HG02642 (cell line): ENCODE measurements around the gene MTF2.

Source experiments
- ATAC-seq: cut with Tn5 transposase; IDR thresholded peaks from one replicate; pipeline ENCODE4 v1.9.1; 2021; ENCODE audit warnings: mild to moderate bottlenecking; ENCODE audit not compliant: unreplicated experiment, poor library complexity

The MTF2 gene

DNA sequence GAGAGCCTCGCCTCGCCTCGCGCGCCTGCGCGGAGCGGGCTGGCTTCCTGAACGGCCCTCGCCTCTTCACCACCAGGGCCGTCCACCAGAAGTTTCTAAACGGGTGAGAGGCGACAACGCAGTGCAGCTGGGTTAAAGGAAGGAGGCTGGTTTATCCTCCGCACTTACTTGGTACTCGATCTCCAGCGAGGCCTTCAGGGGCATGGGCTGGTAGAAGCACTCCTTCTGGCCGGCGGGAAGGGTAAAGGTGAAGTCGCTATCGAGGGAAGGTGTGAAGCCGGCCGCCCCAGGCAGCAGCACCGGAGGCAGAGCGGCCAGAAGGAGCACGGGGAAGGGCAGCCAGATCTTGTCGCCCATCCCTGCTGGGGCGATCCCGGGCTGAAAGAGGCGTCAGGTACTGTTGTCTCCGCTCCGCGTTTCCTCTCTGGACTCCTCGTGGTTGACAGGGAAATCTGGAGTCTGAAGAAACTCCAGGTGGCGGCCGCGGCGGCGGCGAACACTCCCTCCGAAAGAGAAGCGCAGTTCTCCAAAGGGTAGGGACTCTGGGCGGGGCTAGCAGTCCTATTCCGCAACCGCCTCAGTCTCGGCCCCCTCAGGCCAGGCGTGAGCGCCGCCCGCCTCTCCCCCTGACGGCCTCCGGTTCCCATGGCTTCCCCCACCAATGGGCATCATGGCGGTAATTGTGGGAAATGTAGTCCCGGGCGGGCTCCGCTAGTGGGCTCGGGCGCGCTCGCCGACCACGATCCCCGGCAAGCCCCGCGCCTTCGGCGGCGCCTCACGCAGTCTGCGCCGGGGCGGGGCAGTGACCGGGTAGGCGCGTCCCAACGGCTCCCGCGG, 101.0 kb downstream of the MTF2 start, which contains the start of gene TMED5:
Gene TMED5, minus strand, starts transcription at position 528 of the 837 bp plus-strand sequence. Its CDS starts 171 bp downstream, at position 357.
- peak; percentile 91 for ATAC-seq

- ATAC-seq = peak; percentile 5
These were observed 101.9 kb downstream of the MTF2 start, which contains the start of gene CCDC18 for GRCh38 chr1:93180723-93181613. Gene CCDC18 (plus strand): TSS chr1:93180724. CDS start chr1:93183362, 2,638 bp downstream.

GRCh38 chr1:93186667-93187066, 107.6 kb downstream of the MTF2 start:
- ATAC-seq = no peak
